GM18873 (cell line): ENCODE results near the gene PLCL1.

ENCODE experiments used
- ATAC-seq: cut with Tn5 transposase; IDR thresholded peaks from one replicate; pipeline ENCODE4 v1.9.1; 2021; ENCODE audit warnings: mild to moderate bottlenecking, moderate library complexity, moderate number of reproducible peaks; ENCODE audit not compliant: unreplicated experiment, low FRiP score

PLCL1 gene

GRCh38 chr2:197920592-197921201, 116.3 kb downstream of the PLCL1 start:
- ATAC-seq: no peak

- no peak for ATAC-seq
Measured at GRCh38 chr2:197924483-197924882, 120.1 kb downstream of the PLCL1 start.

DNA sequence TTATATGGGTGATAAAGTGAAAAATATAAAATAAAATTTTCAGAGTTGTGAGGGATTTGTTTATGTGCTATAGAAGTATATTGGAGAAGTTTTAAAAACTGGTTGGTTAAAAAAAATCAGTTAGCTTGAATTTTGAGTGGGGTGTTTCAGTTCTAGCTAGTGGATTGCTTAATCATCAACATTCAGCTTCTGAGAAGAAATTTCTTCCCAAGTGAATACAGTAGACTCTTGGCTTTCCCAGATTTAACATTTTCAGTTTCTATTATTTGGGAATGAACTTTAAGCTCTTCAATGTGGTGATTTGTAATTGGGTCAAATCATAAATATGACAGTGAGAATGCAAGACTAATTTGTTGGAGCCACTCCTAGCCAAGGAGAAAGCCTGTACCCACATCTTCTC, 120.8 kb downstream of the PLCL1 start:
- ATAC-seq: no peak

DNA sequence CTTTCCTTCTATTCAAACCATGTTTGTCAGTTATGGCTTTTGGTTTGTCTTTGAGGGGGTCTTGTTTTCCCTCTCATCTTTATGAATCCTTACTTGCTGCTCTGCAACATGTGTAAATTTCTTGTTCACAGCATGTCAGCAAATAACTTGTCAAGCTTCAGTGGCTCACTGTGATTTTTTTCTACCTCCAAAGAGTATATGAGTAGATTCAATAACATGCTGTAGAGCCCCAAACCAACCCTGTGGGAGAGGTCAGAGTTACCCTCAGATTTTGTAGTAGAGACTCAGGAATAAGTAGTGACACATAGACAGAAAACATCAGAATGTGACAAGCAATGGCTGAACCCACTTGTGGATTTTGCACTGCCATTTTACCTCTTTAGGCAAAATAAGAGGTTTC, 121.6 kb downstream of the PLCL1 start:
- ATAC-seq: no peak

DNA sequence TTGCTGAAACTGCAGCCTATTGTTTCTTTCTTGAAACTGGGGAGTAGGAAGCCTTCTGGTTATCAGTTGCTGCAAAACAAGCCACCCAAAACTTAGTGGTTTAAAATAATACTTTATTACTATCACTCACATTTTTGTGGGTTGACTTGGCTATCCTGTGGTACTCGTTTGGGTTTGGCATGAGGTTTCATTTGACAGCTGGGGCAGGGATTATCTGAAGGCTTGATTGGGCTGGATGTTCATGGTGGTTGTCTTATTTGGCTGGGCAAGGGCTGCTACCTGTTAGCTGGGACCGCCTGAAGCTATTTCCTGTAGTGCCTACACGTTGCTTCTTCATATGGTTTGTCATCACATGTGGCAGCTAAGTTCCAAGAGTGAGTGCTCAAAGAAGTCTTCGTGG, 122.3 kb downstream of the PLCL1 start:
- no peak for ATAC-seq

DNA sequence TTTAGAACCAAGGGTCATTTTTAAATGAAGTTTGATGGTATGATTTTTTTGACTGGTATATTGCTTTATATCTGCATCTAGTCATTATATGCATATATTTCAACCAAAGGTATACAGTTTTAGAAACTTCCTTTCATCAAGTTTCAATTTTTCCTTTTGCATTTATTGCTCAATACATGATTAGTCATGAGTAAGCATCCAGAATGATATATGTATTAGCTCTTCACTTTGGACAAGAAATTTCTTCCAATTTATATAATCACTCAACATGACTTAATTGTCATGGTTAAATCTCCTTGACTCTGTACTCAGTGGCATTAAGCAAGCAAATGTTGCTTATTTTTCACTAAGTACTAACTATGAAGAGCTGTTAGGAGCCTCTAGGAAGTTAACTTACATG, 123.6 kb downstream of the PLCL1 start:
- no peak for ATAC-seq

- no peak for ATAC-seq
Measured at GRCh38 chr2:197929008-197929885, 124.9 kb downstream of the PLCL1 start.

DNA sequence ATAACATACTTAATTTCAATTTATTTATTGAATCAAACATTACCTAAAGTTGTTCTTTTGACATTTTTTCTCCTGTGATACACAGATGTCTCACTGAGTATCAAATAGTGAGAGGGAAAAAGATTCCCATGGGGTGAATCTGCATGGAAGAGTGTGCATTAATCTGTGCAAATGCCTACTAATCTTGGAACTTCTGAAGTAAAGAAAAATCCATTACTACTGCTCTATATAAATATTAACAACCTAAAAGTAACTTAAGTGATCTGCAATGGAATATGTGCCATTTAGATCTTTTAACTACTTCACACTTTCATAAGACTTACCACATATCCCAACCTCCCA, 125.5 kb downstream of the PLCL1 start:
- no peak for ATAC-seq

GRCh38 chr2:197930570-197931278, 126.3 kb downstream of the PLCL1 start:
- no peak for ATAC-seq

- no peak for ATAC-seq
Measured at GRCh38 chr2:197931661-197932312, 127.4 kb downstream of the PLCL1 start.

DNA sequence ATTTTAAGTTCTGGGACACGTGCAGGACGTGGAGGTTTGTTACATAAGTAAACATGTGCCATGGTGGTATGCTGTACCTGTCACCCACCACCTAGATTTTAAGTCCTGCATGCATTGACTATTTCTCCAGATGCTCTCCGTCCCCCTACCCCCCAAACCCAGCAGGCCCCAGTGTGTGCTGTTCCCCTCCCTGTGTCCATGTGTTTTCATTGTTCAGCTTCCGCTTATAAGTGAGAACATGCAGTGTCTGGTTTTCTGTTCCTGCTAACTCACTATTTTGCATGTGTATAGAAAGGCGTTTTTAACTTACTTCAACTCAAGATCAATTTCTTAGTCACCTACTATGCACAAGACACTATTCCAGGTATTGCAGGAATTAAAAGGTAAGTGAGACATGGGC, 128.0 kb downstream of the PLCL1 start:
- ATAC-seq: no peak

DNA sequence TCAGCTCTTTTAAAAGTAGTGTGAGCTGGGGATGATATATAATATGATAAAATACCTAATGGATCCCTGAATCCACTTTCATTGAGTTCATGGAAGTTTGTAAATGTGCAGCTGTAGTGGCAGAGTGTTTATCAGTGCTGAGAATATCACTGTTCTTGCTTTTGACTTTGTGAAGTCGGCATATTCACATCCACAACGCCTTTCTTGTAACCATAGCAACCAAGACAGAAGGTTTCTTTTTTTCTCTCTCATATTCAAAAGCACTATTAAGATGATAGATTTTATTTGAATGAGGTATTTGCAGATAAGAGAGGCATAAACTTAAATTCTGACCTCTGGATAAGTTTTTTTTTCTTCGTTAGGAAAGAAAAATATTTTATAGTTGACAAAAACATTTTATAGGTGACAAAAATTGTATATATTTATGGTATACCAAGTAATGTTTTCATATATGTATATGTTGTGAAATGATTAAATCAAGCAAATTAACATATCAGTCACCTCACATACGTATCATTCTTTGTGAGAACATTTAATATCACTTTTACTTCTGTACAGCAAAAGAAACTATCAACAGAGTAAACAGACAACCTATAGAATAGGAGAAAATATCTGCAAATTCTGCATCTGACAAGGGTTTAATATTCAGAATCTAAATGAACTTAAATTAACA, 130.0 kb downstream of the PLCL1 start:
- no peak for ATAC-seq

DNA sequence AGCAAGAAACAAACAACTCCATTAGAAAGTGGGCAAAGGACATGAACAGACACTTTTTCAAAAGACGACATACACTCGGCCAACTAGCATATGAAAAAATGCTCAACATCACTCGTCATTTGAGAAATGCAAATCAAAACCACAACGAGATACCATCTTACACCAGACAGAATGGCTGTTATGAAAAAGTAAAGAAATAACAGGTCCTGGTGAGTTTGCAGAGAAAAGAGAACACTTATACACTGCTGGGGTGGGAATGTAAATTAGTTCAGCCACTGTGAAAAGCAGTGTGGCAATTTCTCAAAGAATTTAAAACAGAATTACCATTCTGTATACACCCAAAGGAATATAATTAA, 130.5 kb downstream of the PLCL1 start:
- no peak for ATAC-seq

- no peak for ATAC-seq
Measured at GRCh38 chr2:197937814-197938213, 133.4 kb downstream of the PLCL1 start.

- no peak for ATAC-seq
Measured at GRCh38 chr2:197938555-197938954, 134.2 kb downstream of the PLCL1 start.

DNA sequence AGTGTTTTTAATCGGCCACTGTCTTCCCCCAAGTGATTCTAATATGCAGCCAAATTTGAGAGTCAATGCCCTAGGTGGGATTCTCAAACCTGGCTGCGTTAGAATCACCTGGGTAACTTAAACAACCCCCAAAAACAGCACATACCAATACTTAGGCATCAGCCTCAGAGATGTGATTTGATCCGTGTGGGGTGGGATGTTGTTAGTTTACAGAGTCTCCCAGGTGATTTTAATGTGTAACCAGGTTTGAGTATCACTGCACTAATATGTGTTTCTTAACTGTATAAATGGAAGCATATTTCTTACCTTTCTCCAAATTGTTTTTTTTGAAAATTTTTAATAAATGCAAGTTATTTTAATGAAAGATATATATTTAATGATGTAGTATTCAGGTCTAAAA, 135.4 kb downstream of the PLCL1 start:
- ATAC-seq: no peak

GRCh38 chr2:197940382-197940781, 136.0 kb downstream of the PLCL1 start:
- ATAC-seq: no peak

DNA sequence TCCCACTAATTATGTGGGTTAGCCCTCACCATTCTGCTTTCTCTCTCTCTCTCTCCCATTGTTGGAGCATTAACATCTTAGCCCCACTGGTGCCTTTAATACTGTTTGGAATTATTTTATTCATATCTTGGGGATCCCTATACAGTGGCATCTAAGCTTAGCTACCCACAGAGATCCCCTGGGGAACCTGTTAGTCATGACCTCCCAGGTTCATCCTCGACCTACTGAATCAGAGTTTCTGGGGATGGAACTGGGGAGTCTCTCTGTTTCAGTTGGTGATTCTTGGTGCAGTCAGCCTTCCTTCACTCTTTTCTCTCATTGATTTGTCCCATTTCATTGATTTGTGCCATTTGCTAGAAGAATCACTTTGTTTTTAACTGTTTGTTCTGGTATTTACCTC, 137.3 kb downstream of the PLCL1 start:
- no peak for ATAC-seq

GRCh38 chr2:197943731-197944130, 139.3 kb downstream of the PLCL1 start:
- no peak for ATAC-seq

GRCh38 chr2:197944416-197945096, 140.2 kb downstream of the PLCL1 start:
- no peak for ATAC-seq
